Right ventricle myocardium inferior (tissue), 1 donor: ENCODE measurements around the gene ST8SIA1. TPM values are rescaled to one million over a fixed set of nuclear protein-coding genes. Genes with fewer than 3 reads are reported as not detected.

ENCODE experiments used
- total RNA-seq: library from RNA; stranded (reverse); fragmentation: NEBNext Ultra II Directional; extraction: Animal tissue kit (Norgen Biotek cat#: 25700); gene quantifications from one replicate; pipeline ENCODE4 v1.2.1, GENCODE V29; 2021
- donor health status: DM: no; HTN: yes; CAD: no; lungs with severe emphysema.

The ST8SIA1 gene
- total RNA-seq, 1 donor from 2014 or later, result 3.6 TPM

Other genes with a start within 250 kb of the ST8SIA1 start
- 22.0 TPM for gene C2CD5, start 209.8 kb upstream of the ST8SIA1 start, total RNA-seq